K562 (cell line): Measurements from ENCODE around the gene UQCRC2. TPM values are rescaled to one million over a fixed set of nuclear protein-coding genes. Genes with fewer than 3 reads are reported as not detected.

Experiments
- ARHGAP35 ChIP-seq: fragments of 450-650 bp; IDR thresholded peaks from 2 replicates; pipeline ENCODE4 v1.6.1; 2018; ENCODE audit not compliant: partially characterized antibody
- ARID1B ChIP-seq: fragments of 450-650 bp; IDR thresholded peaks from 2 replicates; pipeline ENCODE4 v1.6.1; 2016; ENCODE audit warnings: antibody characterized with exemption, mild to moderate bottlenecking, inconsistent platforms
- ATF1 ChIP-seq, 2 experiments: fragments of 450-650 bp in 1 of 2; IDR thresholded peaks; 2 replicates each; pipeline ENCODE4 v1.6.1; 2016; ENCODE audit warnings: missing compliant biosample characterization in 1 of 2, missing genetic modification characterization in 1 of 2
- BHLHE40 ChIP-seq: IDR thresholded peaks from 2 replicates; pipeline ENCODE4 v1.6.1; 2011; ENCODE audit warnings: low read length, improper control_type of control experiment
- BMI1 ChIP-seq: fragments of 150-350 bp; IDR thresholded peaks from 2 replicates; pipeline ENCODE4 v1.6.1; 2014; ENCODE audit warnings: low read length
- C11orf30 ChIP-seq: fragments of 450-650 bp; IDR thresholded peaks from 2 replicates; pipeline ENCODE4 v1.6.1; 2016; ENCODE audit warnings: low read depth, mild to moderate bottlenecking
- EGR1 ChIP-seq: fragments of 450-650 bp; conservative IDR thresholded peaks from 2 replicates; pipeline ENCODE4 v1.6.1; 2017; ENCODE audit warnings: mild to moderate bottlenecking
- ERF ChIP-seq: fragments of 450-650 bp; formaldehyde crosslinking; IDR thresholded peaks from 2 replicates; pipeline ENCODE4 v1.4.0; 2020; ENCODE audit warnings: mild to moderate bottlenecking, mixed read lengths
- ESRRA ChIP-seq: fragments of 450-650 bp; IDR thresholded peaks from 2 replicates; pipeline ENCODE4 v1.6.1; 2014; ENCODE audit warnings: low read depth, mild to moderate bottlenecking, moderate library complexity, borderline replicate concordance
- FIP1L1 ChIP-seq: fragments of 200-400 bp; formaldehyde crosslinking; IDR thresholded peaks from 2 replicates; pipeline ENCODE4 v1.6.1; 2018; ENCODE audit warnings: mild to moderate bottlenecking, low read depth, low read length; ENCODE audit not compliant: poor library complexity, severe bottlenecking
- MAFK ChIP-seq: IDR thresholded peaks from 2 replicates; pipeline ENCODE4 v1.6.1; 2011; ENCODE audit warnings: low read length, improper control_type of control experiment
- POLR2G ChIP-seq: fragments of 200-400 bp; formaldehyde crosslinking; IDR thresholded peaks from 2 replicates; pipeline ENCODE4 v1.6.1; 2017; ENCODE audit warnings: low read depth, mild to moderate bottlenecking, antibody characterized with exemption, low read length, moderate library complexity
- SAP30 ChIP-seq: fragments of 200-600 bp; sonication (generic); IDR thresholded peaks from 2 replicates; pipeline ENCODE4 v1.6.1; 2012; ENCODE audit warnings: borderline replicate concordance, low read depth, mild to moderate bottlenecking, moderate library complexity, low read length, control low read depth, inconsistent platforms; ENCODE audit not compliant: insufficient read depth, poor library complexity, severe bottlenecking
- TBL1XR1 ChIP-seq, 2 experiments: IDR thresholded peaks; 2 replicates each; pipeline ENCODE4 v1.6.1; 2012; ENCODE audit warnings: improper control_type of control experiment in 2 of 2, low read length in 2 of 2, mild to moderate bottlenecking in 1 of 2
- TEAD2 ChIP-seq: fragments of 450-650 bp; IDR thresholded peaks from 2 replicates; pipeline ENCODE4 v1.6.1; 2016; ENCODE audit warnings: missing genetic modification characterization, control low read depth, missing compliant biosample characterization
- ZNF140 ChIP-seq: fragments of 250-450 bp; sonication (Bioruptor Pico); IDR thresholded peaks from 2 replicates; pipeline ENCODE4 v1.8.0; 2021; ENCODE audit warnings: moderate library complexity, mild to moderate bottlenecking, inconsistent platforms
- ZNF695 ChIP-seq: fragments of 450-650 bp; formaldehyde crosslinking; IDR thresholded peaks from 2 replicates; pipeline ENCODE4 v1.4.0; 2020; ENCODE audit warnings: mild to moderate bottlenecking, moderate library complexity
- polyA plus RNA-seq, 8 experiments: library from polyadenylated mRNA; depleted of rRNA in 4 of 8; stranded (reverse) in 5 of 8; unstranded in 3 of 8; fragments of >200 nt; fragmentation: Nextera tagmentation in 2 of 8; fragmentation: Illumina TruSeq in 1 of 8; extraction: Ambion mirVana in 2 of 8; extraction: Trizol in 1 of 8; gene quantifications; 2 replicates each; pipeline versions ENCODE4 v1.2.1 to v1.2.3, GENCODE V29; 2011 to 2014; ENCODE audit warnings: inconsistent platforms in 1 of 8, missing spikeins in 1 of 8
- total RNA-seq, 7 experiments: library from RNA; depleted of rRNA in 6 of 7; stranded (reverse); fragments of >200 nt in 6 of 7; fragmentation: Illumina TruSeq in 2 of 7; extraction: Trizol in 2 of 7; gene quantifications; 2 replicates each; pipeline versions ENCODE4 v1.2.1 to v1.2.3, GENCODE V29; 2011 to 2021; ENCODE audit warnings: low replicate concordance in 1 of 7
- TF ChIP-seq, protein P1 (sequence below): IDR thresholded peaks from 2 replicates; pipeline ENCODE4 v1.6.1; 2016; ENCODE audit warnings: missing genetic modification characterization, missing compliant biosample characterization
- TF ChIP-seq, protein P2 (sequence below): sonication (generic); formaldehyde crosslinking; IDR thresholded peaks from 2 replicates; pipeline ENCODE4 v1.9.0; 2022; ENCODE audit warnings: mild to moderate bottlenecking, missing genetic modification reagents
- TF ChIP-seq, protein P3 (sequence below): fragments of 200-800 bp; sonication (Bioruptor generic); IDR thresholded peaks from 2 replicates; pipeline ENCODE4 v1.6.1; 2017; ENCODE audit warnings: missing genetic modification characterization, missing compliant biosample characterization
- TF ChIP-seq, protein P4 (sequence below): fragments of 250-450 bp; sonication (Bioruptor Pico); IDR thresholded peaks from 2 replicates; pipeline ENCODE4 v1.5.0; 2021; ENCODE audit warnings: mild to moderate bottlenecking, moderate library complexity

Gene UQCRC2
- total and polyA plus RNA-seq, 9 of the 15 experiments (the other 6 are each of a cell fraction or from before 2014, with no cell fraction given), result 177 to 516 (median 319) TPM

DNA sequence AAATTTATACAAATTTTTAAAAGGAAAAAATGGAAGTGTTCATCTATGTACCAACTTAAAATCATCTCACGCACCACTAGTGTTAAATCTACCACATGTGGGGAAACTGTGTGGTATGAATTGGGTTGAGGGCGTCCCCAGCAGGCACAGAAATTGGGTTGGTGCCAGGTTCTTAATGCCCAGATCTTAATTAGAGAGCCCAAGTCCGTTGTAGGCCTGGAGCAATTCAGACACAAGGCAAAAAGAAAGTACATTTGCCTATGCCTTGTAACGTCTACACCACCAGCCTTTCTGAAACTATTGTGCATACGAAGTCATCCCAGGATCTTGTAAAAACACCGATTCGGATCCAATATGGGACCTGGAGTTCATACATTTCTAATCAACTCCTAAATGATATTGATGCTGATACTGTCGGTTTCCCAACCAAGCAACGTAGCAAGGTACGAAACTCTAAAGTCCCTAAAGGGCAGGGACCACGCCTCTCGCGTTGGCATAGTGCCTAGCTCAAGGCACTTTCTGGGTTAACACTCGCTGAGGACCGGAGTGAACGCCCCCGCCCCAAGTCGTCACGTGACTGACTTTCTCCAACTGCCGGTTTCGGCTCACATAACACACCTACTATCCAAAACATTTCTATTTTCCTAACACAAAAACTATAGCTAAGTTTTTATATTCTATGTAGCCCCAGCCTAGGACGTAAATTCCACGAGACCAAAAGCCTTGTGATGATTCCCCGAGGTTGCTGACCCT, 945 bp upstream of the UQCRC2 start (continued):
- TF ChIP-seq FIP1L1 (no peak), ATF1 (CRISPR knock-in tag; IDR thresholded peaks at IDR 0.05) (no peak), ATF1 (tag; IDR thresholded peaks at IDR 0.05) (no peak), ARID1B (no peak), ERF (no peak), EGR1 (peak; percentile 94), BMI1 (no peak), BHLHE40 (peak; percentile 87), ZNF695 (CRISPR knock-in tag) (no peak), TBL1XR1 (IDR thresholded peaks at IDR 0.05; ENCODE audit: low read length in 2 of 2) (no peak), C11orf30 (no peak), TEAD2 (tag) (no peak), POLR2G (no peak), SAP30 (peak; percentile 88), MAFK (no peak), ZNF140 (CRISPR knock-in tag) (no peak), ARHGAP35 (no peak), ESRRA (no peak)
- TF ChIP-seq, protein P1, sequence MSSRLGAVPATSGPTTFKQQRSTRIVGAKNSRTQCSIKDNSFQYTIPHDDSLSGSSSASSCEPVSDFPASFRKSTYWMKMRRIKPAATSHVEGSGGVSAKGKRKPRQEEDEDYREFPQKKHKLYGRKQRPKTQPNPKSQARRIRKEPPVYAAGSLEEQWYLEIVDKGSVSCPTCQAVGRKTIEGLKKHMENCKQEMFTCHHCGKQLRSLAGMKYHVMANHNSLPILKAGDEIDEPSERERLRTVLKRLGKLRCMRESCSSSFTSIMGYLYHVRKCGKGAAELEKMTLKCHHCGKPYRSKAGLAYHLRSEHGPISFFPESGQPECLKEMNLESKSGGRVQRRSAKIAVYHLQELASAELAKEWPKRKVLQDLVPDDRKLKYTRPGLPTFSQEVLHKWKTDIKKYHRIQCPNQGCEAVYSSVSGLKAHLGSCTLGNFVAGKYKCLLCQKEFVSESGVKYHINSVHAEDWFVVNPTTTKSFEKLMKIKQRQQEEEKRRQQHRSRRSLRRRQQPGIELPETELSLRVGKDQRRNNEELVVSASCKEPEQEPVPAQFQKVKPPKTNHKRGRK, result no peak
- TF ChIP-seq, protein P2, sequence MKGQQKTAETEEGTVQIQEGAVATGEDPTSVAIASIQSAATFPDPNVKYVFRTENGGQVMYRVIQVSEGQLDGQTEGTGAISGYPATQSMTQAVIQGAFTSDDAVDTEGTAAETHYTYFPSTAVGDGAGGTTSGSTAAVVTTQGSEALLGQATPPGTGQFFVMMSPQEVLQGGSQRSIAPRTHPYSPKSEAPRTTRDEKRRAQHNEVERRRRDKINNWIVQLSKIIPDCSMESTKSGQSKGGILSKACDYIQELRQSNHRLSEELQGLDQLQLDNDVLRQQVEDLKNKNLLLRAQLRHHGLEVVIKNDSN (CRISPR knock-in tag), result peak; percentile 96
- TF ChIP-seq, protein P3, sequence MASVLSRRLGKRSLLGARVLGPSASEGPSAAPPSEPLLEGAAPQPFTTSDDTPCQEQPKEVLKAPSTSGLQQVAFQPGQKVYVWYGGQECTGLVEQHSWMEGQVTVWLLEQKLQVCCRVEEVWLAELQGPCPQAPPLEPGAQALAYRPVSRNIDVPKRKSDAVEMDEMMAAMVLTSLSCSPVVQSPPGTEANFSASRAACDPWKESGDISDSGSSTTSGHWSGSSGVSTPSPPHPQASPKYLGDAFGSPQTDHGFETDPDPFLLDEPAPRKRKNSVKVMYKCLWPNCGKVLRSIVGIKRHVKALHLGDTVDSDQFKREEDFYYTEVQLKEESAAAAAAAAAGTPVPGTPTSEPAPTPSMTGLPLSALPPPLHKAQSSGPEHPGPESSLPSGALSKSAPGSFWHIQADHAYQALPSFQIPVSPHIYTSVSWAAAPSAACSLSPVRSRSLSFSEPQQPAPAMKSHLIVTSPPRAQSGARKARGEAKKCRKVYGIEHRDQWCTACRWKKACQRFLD, result no peak
- TF ChIP-seq, protein P4, sequence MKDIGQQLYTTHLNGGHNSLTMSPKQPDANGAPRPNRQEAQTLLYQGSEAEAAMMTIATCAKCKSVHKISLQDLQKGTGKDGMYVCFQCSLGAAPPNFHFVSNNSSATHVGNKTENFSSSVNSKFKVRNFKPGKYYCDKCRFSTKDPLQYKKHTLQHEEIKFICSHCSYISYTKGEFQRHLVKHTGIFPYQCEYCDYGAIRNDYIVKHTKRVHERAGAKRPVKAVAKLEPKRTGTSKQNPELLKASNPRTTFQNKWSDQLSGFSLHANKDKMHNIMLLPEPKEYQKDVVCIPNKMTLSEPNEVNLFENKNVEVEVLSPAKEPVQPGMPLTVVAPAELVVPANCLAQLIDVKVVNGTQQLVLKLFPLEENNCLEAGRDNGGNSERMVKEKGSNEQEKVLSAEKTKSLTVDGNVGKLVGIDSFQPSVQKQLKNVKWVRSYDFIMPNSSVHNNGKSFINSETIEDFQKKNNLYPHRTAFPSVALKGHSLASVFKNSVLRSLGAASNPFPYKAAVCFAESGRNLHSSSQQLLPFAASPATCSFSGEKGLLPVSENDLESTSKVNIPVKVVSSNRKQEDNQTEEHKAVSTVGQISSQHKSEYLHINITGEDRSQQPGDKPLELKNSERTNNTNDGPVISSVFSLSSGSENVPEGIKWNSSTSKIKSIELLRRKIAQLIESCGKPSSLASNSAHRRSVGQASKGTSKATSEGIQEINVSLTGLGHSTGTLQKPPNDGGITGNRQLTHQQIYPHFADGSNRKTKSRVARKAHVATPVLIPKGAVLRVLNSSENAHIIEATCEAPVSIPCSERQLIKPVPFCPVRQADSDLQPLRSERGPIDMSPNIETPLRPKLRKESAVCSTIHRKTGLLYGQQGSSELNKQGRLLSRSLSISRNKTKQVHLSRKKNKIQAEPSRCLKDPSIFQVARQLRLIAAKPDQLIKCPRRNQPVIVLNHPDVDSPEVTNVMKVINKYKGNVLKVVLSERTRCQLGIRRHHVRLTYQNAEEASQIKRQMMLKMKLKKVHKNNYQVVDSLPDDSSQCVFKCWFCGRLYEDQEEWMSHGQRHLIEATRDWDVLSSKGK (CRISPR knock-in tag), result no peak
